Epithelial cell of proximal tubule (primary cell): Measurements from ENCODE around the gene NTSR2. TPM values are rescaled to one million over a fixed set of nuclear protein-coding genes. Genes with fewer than 3 reads are reported as not detected.

Experiments used
- DNase-seq: peaks from one replicate; pipeline ENCODE4 v3.0.0-alpha.2; 2011; ENCODE audit warnings: low read depth
- H3K4me3 ChIP-seq: 2 replicates; pipeline ENCODE4 v1.5.1; 2011; ENCODE audit warnings: low read depth, mild to moderate bottlenecking, low read length
- total RNA-seq: library from RNA; depleted of rRNA; stranded (reverse); fragments of >200 nt; gene quantifications from 2 replicates; pipeline ENCODE4 v1.2.3, GENCODE V29; 2015
- TF ChIP-seq, protein P1 (sequence below): conservative IDR thresholded peaks from 2 replicates; pipeline ENCODE4 v1.5.1; 2012; ENCODE audit warnings: low read depth, mild to moderate bottlenecking, low read length

NTSR2 gene
- total RNA-seq, 1 donor from 2014 or later, result not detected

DNA sequence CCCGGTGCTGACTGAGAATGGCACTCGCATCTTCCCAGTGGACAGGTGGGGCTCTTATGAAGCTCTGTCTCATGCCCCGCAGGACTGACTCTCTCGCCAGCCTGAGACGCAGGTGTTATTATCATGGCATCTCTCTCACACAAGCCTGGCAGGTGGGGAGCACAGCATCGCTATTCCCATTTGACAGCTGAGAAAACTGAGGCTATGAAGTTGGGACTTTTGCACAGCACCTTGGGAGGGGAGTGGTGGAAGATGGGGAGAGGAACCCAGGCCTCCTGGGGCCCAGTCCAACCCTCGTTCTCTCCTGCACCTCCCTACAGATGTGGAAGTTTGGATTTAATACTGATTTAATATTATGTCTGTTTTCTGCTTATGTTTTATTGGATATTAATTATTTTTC is 9.0 kb upstream of the NTSR2 start:
- TF ChIP-seq, protein P1, sequence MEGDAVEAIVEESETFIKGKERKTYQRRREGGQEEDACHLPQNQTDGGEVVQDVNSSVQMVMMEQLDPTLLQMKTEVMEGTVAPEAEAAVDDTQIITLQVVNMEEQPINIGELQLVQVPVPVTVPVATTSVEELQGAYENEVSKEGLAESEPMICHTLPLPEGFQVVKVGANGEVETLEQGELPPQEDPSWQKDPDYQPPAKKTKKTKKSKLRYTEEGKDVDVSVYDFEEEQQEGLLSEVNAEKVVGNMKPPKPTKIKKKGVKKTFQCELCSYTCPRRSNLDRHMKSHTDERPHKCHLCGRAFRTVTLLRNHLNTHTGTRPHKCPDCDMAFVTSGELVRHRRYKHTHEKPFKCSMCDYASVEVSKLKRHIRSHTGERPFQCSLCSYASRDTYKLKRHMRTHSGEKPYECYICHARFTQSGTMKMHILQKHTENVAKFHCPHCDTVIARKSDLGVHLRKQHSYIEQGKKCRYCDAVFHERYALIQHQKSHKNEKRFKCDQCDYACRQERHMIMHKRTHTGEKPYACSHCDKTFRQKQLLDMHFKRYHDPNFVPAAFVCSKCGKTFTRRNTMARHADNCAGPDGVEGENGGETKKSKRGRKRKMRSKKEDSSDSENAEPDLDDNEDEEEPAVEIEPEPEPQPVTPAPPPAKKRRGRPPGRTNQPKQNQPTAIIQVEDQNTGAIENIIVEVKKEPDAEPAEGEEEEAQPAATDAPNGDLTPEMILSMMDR, result no peak
- H3K4me3 ChIP-seq, result no peak overlapping the region
- no peak for DNase-seq

DNA sequence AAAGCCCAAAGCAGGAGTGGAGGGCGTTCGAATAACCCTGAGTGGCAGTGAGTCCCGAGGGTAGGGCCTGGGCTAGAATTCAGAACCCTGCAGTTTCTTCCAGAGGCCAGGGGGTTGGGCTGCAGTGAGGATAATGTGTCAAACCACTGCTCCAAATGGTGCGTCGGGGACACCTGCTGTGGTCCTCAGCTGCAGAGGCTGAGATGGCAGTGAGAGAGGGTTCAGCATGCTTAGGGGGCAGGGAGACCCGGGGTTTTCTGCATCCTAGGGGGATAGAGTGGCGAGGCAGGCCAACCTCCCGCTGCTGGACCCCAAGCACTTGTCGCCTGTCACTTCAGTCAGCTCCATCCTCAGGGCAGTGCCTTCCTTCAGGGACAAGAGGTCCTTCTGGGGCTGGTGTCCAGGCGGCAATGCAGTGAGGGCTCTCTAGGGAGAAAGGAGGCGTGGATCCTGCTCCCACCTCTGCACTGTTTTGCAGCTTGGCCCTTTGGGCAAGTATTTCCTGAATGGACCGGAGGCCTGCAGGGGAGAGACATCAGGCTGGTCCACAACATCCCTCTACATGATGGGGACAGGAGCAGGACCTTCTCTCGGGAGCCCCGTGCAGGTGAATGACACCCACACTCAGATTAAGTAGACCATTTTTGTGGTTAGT is 8.4 kb upstream of the NTSR2 start:
- no peak for DNase-seq
- TF ChIP-seq, protein P1, result no peak
- H3K4me3 ChIP-seq, result no peak overlapping the region

DNA sequence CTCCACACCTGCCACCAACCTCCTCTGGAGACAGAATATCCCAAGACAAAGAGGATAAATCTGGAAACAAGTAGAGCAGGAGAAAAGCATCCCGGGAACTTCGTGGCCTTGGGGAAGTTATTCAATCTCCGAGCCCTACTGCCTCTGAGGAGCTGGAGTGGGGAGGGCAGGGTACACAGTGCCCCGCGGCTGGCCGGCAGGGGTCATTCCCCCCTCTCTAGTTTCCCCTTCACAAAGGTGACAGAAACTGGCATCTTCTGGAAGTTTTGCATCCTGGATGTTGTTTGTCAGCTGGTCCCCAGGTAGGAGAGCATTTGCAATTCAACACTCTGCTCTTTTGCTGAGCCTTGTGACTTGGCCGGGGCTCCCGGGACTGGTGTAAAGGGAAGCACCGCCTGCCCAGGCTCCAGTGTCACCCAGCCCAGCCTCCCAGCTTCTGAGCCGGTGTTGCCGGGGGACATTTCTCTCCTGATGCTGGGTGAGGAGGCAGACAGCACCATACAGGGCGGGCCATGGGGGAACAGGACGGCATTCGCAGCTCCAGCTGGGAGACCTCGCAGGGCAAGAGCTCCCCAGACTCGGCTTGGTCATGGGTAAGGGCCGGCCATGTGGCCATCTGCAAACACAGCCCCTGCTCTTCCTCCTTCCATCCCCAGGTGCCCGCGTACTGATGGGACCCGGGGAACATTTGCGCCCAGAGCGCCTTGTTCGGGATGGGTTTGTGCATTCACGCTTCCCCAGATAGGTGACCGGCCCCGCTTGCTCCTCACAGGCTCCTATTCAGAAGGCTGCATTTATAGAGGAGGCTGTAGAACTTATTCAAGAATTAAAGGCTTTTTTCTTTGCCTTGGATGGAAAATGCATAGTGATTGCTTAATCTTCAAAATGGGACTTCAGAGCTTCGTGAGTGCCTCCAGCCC is 7.4 kb upstream of the NTSR2 start:
- TF ChIP-seq, protein P1, result no peak
- H3K4me3 ChIP-seq, result no peak overlapping the region
- DNase-seq, result no peak

DNA sequence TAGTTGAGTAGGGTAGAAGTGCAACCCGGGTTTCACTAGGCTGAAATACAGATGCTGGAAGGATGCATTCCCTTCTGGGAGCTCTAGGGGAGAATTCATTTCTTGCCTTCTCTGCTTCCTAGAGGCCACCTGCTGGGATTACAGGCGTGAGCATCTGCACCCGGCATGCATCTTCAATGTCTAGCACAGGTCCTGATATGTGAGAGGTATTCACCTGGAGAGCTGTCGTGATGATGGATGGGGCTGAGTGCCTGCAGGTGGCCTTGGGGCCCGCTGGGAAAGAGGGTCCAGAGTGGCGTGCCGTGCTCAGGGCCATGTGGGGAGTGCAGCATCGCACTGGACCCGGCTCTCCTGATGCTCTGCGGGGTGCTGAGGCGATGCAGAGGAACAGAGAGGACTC is 6.6 kb upstream of the NTSR2 start:
- no peak overlapping the region for H3K4me3 ChIP-seq
- no peak for DNase-seq
- TF ChIP-seq, protein P1, result peak; percentile 10

DNA sequence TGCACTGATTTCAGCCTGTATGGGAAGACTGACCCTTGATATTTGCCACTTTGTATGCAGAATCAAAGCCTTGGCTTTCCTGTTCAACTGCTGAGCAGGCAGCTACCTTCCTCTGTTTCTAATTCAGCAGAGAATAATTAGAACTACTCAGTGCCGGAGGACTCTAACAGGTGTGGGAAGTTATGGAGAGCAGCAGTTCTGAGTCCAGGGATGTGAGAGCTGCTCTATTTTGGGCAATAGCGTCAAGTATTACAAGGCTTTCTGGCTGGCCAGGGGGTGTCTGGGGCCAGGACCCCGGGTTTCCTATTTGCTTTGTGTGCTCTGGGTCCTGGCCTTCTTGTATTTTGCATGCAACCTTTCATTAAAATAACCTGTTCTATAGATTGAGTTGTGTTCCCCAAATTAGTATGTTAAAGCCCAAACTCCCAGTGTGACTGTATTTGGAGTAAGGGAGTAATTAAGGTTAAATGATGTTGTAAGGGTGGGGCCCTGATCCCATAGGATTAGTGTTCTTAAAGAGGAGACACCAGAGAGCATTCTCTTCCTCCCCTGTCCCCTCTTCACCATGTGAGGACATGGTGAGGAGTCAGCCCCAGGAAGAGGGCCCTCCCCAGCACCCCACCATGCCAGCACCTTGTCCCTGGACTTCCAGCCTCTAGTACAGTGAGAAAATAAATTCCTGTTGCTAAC is 5.6 kb upstream of the NTSR2 start:
- TF ChIP-seq, protein P1, result no peak
- DNase-seq, result no peak
- H3K4me3 ChIP-seq, result no peak overlapping the region

DNA sequence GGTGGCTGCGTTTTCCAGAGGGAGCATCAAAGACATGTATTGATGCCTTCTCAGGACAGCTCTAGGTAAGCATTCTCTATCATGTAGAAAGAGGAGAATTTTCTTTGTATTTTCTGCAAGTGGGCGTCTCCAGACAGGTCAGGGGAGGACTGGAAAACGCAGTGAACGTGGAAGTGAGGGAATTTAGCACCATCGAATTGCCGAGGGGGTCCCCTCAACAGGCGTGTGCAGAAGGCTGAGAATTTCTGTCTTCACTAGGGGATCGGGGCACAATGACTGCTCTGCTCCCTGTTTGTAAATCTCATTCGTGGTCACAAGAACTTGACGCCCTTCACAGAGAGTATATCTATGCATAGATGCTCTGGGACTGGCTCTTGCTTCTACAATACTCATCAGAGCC is 5.0 kb upstream of the NTSR2 start:
- H3K4me3 ChIP-seq, result no peak overlapping the region
- DNase-seq, result no peak
- TF ChIP-seq, protein P1, result no peak
